Breast epithelium (tissue), 3 donors: ENCODE results near the gene RCAN1.

ENCODE experiments used
- CTCF ChIP-seq, 3 donors: fragments of 450-650 bp; IDR thresholded peaks; one replicate each; pipeline ENCODE4 v1.5.1; 2016 to 2017; ENCODE audit warnings: antibody characterized with exemption in 3 of 3, mild to moderate bottlenecking in 3 of 3, moderate library complexity in 3 of 3
- POLR2A ChIP-seq: fragments of 450-650 bp; IDR thresholded peaks from one replicate; pipeline ENCODE4 v1.6.1; 2016; ENCODE audit warnings: antibody characterized with exemption, mild to moderate bottlenecking, moderate library complexity

DNA sequence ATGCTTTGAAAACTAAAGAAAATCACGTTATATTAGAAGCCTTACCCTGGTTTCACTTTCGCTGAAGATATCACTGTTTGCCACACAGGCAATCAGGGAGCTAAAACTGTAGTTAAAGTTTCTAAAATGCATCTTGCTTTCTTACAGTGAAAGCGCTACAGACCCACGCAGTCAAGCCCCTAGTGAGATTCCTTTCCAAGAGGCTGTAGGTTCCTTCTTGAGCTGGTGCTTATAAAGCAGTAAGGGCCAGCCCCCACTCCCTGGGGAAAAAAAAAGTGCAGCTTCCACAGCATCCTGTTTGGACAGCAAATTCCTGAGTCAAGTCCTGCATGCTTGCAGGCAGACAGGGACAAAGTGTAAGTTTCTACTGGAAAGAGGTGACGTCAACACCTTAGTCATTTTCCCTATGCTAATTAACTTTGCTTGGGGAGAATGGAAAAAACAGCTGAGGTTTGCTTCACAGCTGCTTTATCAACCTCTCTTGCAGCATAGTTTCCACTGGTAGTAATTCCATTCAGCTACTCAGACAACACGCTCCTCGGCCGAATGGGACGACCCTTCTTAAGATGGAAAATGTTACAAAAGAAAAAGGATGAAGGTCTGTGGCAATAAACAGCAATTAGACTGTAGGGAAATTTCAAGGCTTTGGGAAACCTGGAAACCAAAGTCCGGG is 88.2 kb downstream of the RCAN1 start:
- peak in 1 of 3 donors; percentile 7 for TF ChIP-seq CTCF (IDR thresholded peaks at IDR 0.05)
- peak; percentile 59 for TF ChIP-seq POLR2A
